Diencephalon (tissue), 1 donor: ENCODE data around the gene IL19. TPM values are rescaled to one million over a fixed set of nuclear protein-coding genes. Genes with fewer than 3 reads are reported as not detected.

Source experiments
- small RNA-seq: library from RNA; depleted of rRNA; stranded (forward); fragments of <200 nt; gene quantifications from one replicate; pipeline ENCODE3, GENCODE V24; 2014
- total RNA-seq: library from RNA; depleted of rRNA; stranded (reverse); fragments of >200 nt; gene quantifications from one replicate; pipeline ENCODE4 v1.2.3, GENCODE V29; 2014

Gene IL19, protein sequence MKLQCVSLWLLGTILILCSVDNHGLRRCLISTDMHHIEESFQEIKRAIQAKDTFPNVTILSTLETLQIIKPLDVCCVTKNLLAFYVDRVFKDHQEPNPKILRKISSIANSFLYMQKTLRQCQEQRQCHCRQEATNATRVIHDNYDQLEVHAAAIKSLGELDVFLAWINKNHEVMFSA
- not detected for total RNA-seq

DNA sequence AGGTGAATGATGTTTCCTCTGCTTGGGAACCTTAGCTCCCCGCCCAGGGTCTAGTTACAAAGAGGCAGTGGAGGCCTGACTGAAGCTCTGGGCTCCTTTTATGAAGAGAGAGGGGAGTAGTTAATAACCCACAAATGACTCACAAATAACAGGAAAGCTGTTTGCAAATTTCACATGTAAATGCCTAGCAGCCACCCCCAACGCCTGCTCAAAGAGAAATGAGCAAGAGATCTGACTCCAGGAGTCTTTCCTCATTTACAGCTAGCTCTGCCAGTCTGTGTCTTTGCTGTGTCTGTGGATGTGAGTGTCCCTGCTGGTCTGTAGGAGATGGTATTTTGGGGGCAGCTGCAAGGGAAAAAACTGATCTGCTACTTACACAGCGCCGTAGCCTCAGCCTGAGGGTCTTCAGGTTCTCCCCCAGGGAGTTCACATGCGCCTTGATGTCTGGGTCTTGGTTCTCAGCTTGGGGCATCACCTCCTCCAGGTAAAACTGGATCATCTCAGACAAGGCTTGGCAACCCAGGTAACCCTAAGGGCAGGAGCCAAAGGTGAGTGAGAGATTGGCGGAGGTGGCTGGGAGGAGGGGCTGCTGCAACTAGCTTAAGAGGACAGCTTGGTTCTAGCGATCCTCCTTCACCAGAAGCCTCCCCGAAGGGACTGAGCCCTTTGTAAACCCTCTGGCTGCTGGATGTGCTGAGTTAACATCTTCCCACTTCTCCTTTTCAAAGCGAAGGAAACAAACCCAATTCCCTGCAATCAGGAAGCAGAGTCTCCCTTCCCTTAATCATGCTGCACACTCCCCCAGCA, at the start of gene IL19:
TSS of gene IL19 (plus strand) at position 243 of the 807 bp plus-strand sequence. CDS start 65,890 bp downstream, outside the sequence.

GRCh38 chr1:206772243-206772937, 1.8 kb downstream of the IL19 start, which contains the start of gene IL10:
TSS of gene IL10 (minus strand) at chr1:206772494. CDS start at chr1:206772435, 59 bp downstream.

DNA sequence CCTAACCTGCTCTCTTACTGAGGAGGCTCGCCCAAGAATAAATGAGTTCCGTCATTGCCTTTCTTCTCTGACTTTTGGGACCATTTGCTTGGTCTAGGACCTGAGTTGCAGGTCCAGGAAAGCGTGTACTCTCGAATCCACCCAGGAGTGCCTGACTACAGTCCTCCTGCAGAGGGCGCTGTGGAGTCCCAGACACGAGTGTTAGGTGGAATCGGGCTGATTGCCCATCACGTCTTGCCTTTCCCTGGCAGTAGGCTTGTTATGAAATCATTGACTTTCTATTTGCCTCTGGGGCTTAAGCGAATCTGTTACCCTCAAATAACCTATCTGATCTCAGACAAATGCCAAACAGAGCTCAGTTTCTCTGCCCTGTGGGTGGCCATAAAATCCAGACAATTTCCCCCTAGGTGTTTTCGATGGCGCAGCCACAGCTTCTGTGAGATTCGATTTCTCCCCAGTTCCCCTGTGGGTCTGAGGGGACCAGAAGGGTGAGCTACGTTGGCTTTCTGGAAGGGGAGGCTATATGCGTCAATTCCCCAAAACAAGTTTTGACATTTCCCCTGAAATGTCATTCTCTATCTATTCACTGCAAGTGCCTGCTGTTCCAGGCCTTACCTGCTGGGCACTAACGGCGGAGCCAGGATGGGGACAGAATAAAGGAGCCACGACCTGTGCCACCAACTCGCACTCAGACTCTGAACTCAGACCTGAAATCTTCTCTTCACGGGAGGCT, 94.5 kb downstream of the IL19 start, which contains the start of gene IL20:
TSS of gene IL20 (plus strand) at position 685 of the 733 bp plus-strand sequence. CDS start 230 bp downstream, outside the sequence.

Small RNA genes within 50 kb of the gene (small RNA-seq; reads per million reads assigned to genes)
- not detected for gene RF00019

Other genes with a start within 250 kb of the IL19 start
- 15.5 TPM for gene EIF2D, start 158.3 kb upstream of the IL19 start, total RNA-seq
- gene DYRK3, start 135.2 kb upstream of the IL19 start, total RNA-seq = 18.0 TPM
- 10.1 TPM for gene MAPKAPK2, start 85.9 kb upstream of the IL19 start, total RNA-seq
- 0.46 TPM for gene IL10, start 1.7 kb downstream of the IL19 start, total RNA-seq
- not detected for gene IL20, start 94.8 kb downstream of the IL19 start, total RNA-seq
- not detected for gene IL24, start 126.7 kb downstream of the IL19 start, total RNA-seq
- 0.46 TPM for gene FCMR, start 151.2 kb downstream of the IL19 start, total RNA-seq
- gene PIGR, start 175.7 kb downstream of the IL19 start, total RNA-seq = not detected
- gene FCAMR, start 199.7 kb downstream of the IL19 start, total RNA-seq = not detected